Sciatic nerve (tissue), 2 donors: ENCODE results near the gene HDAC3. TPM values are rescaled to one million over a fixed set of nuclear protein-coding genes. Genes with fewer than 3 reads are reported as not detected.
A peak's percentile ranks its signal among the peaks of the same experiment; 100 is the strongest.

ENCODE experiments used
- ATAC-seq: fragments of 200-7000 bp; cut with Tn5 transposase; one replicate; pipeline ENCODE4 v1.9.1; 2020; ENCODE audit warnings: mild to moderate bottlenecking, moderate library complexity
- DNase-seq: peaks from one replicate; pipeline ENCODE4 v3.0.0-alpha.2; 2020; ENCODE audit warnings: low spot score
- intact Hi-C: fragments of 100-400 bp; cut with DNase I; formaldehyde crosslinking; loops from one replicate; pipeline ENCODE4 v1.14.2; 2022
- total RNA-seq: library from RNA; stranded (reverse); fragmentation: NEBNext Ultra II Directional; extraction: Animal tissue kit (Norgen Biotek cat#: 25700); gene quantifications from one replicate; pipeline ENCODE4 v1.2.1, GENCODE V29; 2021
- donor health status: DM: no; HTN: no; CAD: no.
- donor health status: DM: no; HTN: no; CAD: no.

Gene HDAC3
- total RNA-seq: 47.6 TPM

- peak; percentile 98 for DNase-seq
- intact Hi-C loops: no loop called here
- ATAC-seq: peak; percentile 98
Measured at GRCh38 chr5:141636413-141637122, at the start of gene HDAC3, which contains the start of gene RELL2. Gene HDAC3 (minus strand): TSS chr5:141636849. CDS start chr5:141636790, 59 bp downstream. Gene RELL2 (plus strand): TSS chr5:141636997. CDS start chr5:141638226, 1,229 bp downstream.

- intact Hi-C loops: no loop called here
- no peak for DNase-seq
- no peak for ATAC-seq
Measured at GRCh38 chr5:141685591-141685990, 48.9 kb upstream of the HDAC3 start.

GRCh38 chr5:141683596-141684141 lies 47.0 kb upstream of the HDAC3 start:
- DNase-seq: no peak
- intact Hi-C loops: no loop called here
- no peak for ATAC-seq

- intact Hi-C loops: no loop called here
- peak; percentile 85 for DNase-seq
- ATAC-seq: peak; percentile 89
Measured at GRCh38 chr5:141681695-141682641, 45.3 kb upstream of the HDAC3 start, which contains the start of gene ARAP3. Gene ARAP3 (minus strand): TSS chr5:141682230. CDS start chr5:141680486, 1,744 bp downstream.

GRCh38 chr5:141681295-141681694 lies 44.6 kb upstream of the HDAC3 start:
- ATAC-seq: no peak
- intact Hi-C loops: no loop called here
- DNase-seq: no peak

GRCh38 chr5:141680751-141681201 lies 44.1 kb upstream of the HDAC3 start:
- ATAC-seq (peak; percentile 18), DNase-seq (no peak)
- intact Hi-C loops: no loop called here

- intact Hi-C loops: no loop called here
- DNase-seq (no peak), ATAC-seq (no peak)
Measured at GRCh38 chr5:141680178-141680577, 43.5 kb upstream of the HDAC3 start.

- ATAC-seq (no peak), DNase-seq (no peak)
- intact Hi-C loops: no loop called here
Measured at GRCh38 chr5:141677415-141677814, 40.8 kb upstream of the HDAC3 start.

GRCh38 chr5:141675672-141676071 lies 39.0 kb upstream of the HDAC3 start:
- ATAC-seq: no peak
- DNase-seq: no peak
- intact Hi-C loops: no loop called here

GRCh38 chr5:141674747-141675146 lies 38.1 kb upstream of the HDAC3 start:
- intact Hi-C loops: no loop called here
- DNase-seq (no peak), ATAC-seq (no peak)

- no peak for DNase-seq
- intact Hi-C loops: no loop called here
- ATAC-seq: no peak
Measured at GRCh38 chr5:141672841-141673813, 36.5 kb upstream of the HDAC3 start.

- intact Hi-C loops: no loop called here
- no peak for DNase-seq
- no peak for ATAC-seq
Measured at GRCh38 chr5:141672071-141672840, 35.6 kb upstream of the HDAC3 start.

- no peak for DNase-seq
Measured at GRCh38 chr5:141669520-141669919, 32.9 kb upstream of the HDAC3 start.

GRCh38 chr5:141668601-141669265 lies 32.1 kb upstream of the HDAC3 start:
- DNase-seq (no peak), ATAC-seq (no peak)
- intact Hi-C loops: no loop called here

More at GRCh38 chr5:141669520-141669919, 32.9 kb upstream of the HDAC3 start:
- ATAC-seq: no peak
- intact Hi-C loops: no loop called here

- no peak for ATAC-seq
- DNase-seq: no peak
Measured at GRCh38 chr5:141665995-141666940, 29.6 kb upstream of the HDAC3 start.

More at GRCh38 chr5:141665995-141666940, 29.6 kb upstream of the HDAC3 start:
- intact Hi-C loops: no loop called here
